ENCODE data around the gene CPNE5.

Gene CPNE5

GRCh38 chr6:36749829-36750489, 89.3 kb downstream of the CPNE5 start:
- no peak for DNase-seq (ENCODE audit: low read depth, low spot score)

- DNase-seq (ENCODE audit: low read depth, low spot score): no peak
Observed at GRCh38 chr6:36746251-36746650, 93.0 kb downstream of the CPNE5 start.

GRCh38 chr6:36745836-36746235, 93.4 kb downstream of the CPNE5 start:
- no peak for DNase-seq (ENCODE audit: low read depth, low spot score)

GRCh38 chr6:36745283-36745682, 94.0 kb downstream of the CPNE5 start:
- no peak for DNase-seq (ENCODE audit: low read depth, low spot score)

- DNase-seq (ENCODE audit: low read depth, low spot score): no peak
Observed at GRCh38 chr6:36744304-36744673, 95.0 kb downstream of the CPNE5 start.

- no peak for DNase-seq (ENCODE audit: low read depth, low spot score)
Observed at GRCh38 chr6:36743538-36744303, 95.5 kb downstream of the CPNE5 start.

- DNase-seq (ENCODE audit: low read depth, low spot score): no peak
Observed at GRCh38 chr6:36743032-36743431, 96.2 kb downstream of the CPNE5 start.

GRCh38 chr6:36742146-36742545, 97.1 kb downstream of the CPNE5 start:
- DNase-seq (ENCODE audit: low read depth, low spot score): no peak

- DNase-seq (ENCODE audit: low read depth, low spot score): no peak
Observed at GRCh38 chr6:36740818-36741179, 98.4 kb downstream of the CPNE5 start.

DNA sequence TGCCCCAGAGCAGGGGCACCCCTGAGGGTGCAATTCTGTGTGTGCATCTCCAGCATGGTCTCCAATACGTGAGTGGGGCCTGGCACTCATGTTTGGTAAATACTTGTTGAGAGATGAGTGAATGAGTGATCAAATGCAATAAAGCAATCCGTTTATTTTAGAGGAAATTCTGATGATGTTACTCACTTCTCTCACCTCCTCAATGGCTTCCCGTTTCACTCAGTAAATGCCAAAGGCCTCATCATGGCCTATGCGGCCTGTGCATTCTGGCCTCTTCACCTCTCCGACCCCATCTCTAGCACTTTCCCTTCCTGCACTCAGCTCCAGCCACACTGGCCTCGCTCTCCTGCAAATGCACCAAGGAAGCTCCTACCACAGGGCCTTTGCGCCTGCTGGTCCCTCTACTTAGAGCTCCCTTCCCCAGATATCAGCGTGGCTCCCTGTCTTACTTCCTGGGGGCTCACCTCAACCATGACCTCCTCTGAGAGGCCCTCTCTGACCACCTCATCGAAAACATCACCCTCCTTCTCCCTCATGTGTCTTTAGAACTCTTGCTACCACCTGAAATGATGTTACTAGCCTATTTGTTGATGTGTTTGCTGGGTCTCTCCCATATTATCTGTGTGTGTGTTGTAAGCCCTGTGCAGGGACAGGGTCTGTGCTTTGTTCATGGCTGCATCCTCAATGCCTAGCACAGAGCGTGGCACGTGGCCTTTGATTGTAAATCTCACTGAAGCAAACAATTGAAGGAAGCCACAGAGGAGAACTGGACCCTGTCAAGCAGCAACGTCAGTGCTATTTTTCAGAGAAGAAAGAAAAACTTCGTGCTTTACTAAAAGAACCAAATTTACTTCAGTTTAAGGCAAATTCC, 99.1 kb downstream of the CPNE5 start:
- no peak for DNase-seq (ENCODE audit: low read depth, low spot score)

GRCh38 chr6:36738108-36738507, 101.1 kb downstream of the CPNE5 start:
- no peak for DNase-seq (ENCODE audit: low read depth, low spot score)

DNA sequence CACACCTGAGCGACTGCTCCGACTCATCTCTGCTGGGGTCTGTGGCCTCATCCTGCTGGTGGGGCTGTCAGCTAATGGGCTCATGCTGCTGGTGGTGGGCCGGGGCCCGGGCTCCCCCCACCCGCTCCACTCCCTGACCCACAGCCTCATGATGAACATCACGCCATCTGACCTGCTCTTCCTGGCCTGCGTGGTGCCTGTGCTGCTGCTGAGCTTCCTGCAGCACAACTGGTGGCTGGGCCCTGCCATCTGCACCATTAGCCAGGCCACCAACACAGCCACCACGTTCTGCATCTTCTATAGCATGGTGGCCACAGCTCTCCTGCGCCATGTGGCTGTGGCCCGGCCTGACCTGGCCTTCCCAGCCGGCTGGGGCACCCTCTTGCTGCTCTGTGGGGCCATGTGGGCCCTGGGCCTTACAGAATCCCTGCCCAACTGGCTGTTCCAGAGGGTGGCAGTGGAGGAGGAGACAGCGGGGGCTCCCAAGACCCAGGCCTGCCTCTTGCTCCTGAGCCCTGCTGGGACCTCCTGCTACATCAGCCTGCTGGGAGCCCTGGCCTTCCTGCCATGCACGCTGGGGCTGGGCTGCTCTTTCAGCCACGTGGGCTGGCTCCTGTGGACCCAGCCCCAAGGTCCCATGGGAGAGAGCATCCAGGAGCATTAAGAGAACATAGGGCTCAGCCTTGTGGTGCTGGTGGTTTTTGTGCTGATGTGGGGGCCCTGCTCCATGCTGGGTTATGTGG, 102.0 kb downstream of the CPNE5 start:
- DNase-seq (ENCODE audit: low read depth, low spot score): no peak

- no peak for DNase-seq (ENCODE audit: low read depth, low spot score)
Observed at GRCh38 chr6:36735110-36736071, 103.9 kb downstream of the CPNE5 start.

GRCh38 chr6:36734486-36735060, 104.7 kb downstream of the CPNE5 start:
- no peak for DNase-seq (ENCODE audit: low read depth, low spot score)

GRCh38 chr6:36733300-36733699, 105.9 kb downstream of the CPNE5 start:
- DNase-seq (ENCODE audit: low read depth, low spot score): no peak

DNA sequence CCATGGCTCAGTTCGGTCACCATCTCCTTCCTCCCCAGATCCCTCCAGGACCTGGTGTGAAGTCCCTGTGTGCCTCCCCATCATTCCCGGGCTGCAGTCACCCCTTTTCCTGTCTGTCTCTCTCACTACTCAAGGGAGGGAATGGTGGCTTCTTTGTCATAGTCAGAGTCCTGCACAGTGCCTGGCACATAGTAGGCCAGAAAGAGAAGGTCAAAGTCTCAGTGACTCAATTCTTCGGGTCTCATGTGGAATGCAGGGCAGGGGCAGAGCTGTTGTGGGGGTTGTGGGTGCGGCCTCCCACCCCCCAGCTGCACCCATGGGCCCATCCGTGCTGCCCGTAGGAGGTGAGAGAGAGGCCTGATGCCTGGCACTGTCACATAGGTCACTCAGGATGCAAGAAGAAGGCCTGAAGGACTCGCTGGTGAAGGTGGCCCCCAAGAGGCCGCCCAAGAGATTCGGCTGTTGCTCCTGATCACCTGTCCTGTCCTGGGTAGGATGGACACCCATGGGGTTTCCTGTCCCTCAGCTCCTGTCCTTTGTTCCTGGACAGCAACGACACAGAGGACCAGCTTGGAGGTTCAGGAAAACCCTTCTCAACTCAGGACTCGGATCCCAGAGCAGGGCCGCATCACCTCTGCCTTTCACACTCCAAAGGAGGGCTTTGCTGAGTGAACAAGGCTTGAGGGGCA, 107.5 kb downstream of the CPNE5 start:
- DNase-seq (ENCODE audit: low read depth, low spot score): no peak

- DNase-seq (ENCODE audit: low read depth, low spot score): no peak
Observed at GRCh38 chr6:36730424-36731380, 108.5 kb downstream of the CPNE5 start.

- DNase-seq (ENCODE audit: low read depth, low spot score): no peak
Observed at GRCh38 chr6:36729161-36729524, 110.1 kb downstream of the CPNE5 start.

Data from activated naive CD8-positive, alpha-beta T cell treated with anti-CD3 and anti-CD28 coated beads, Interleukin-2, amount 50 U/mL, for 16 hours (primary cell).